Cardiac fibroblast (primary cell): ENCODE data around the gene C12orf50.
"Not testable (repeated sequence)": the region's sequence is repeated elsewhere in the genome, so short reads cannot be mapped to it uniquely, and the experiment has no call there.

Experiments used
- DNase-seq, 2 donors: peaks; one replicate each; pipeline versions ENCODE4 v3.0.0 to v3.0.0-alpha.2; 2010; ENCODE audit warnings: low read depth in 2 of 2
- H3K4me3 ChIP-seq, 2 donors: replicated peaks in 1 of 2; 1 replicate in 1 of 2; 2 replicates in 1 of 2; pipeline ENCODE4 v1.5.1; 2011; ENCODE audit warnings: low read depth in 2 of 2, low read length in 2 of 2, mild to moderate bottlenecking in 2 of 2, moderate library complexity in 1 of 2
- TF ChIP-seq, protein P1 (sequence below): IDR thresholded peaks from one replicate; pipeline ENCODE4 v1.5.1; 2011; ENCODE audit warnings: low read depth, mild to moderate bottlenecking, low read length, inconsistent platforms

C12orf50 gene

DNA sequence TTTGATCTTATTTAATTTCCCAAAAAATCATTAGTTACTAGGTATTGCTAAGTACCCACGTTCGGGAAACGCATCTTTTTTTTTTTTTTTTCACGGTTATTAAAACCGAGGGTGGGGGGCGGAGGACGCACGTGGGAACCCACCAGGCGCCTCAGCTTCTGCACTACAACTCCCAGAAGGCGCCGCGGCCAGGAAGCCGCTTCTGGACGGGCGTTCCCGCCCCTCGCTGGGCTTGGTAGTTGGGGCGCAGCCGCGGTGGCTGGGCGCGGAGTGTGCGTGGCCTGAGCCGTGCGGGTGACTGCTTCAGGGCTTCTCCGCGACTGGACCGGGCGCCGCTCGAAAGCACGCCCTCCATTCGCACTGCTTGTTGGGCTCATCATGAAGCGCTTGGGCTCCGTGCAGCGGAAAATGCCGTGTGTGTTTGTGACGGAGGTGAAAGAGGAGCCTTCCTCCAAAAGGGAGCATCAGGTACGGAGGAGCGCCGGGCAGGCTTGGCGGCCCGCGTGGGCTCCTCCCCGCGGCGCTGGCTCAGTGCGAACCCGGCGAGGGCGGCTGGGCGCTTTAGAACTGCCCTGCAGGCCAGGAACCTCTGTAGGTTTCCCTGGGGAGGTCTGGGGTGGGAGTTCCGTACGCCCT lies 6.2 kb upstream of the C12orf50 start:
- peak; percentile 85 to 86 for DNase-seq
- H3K4me3 ChIP-seq = peak overlapping the region; percentile 77 to 87
- TF ChIP-seq, protein P1, sequence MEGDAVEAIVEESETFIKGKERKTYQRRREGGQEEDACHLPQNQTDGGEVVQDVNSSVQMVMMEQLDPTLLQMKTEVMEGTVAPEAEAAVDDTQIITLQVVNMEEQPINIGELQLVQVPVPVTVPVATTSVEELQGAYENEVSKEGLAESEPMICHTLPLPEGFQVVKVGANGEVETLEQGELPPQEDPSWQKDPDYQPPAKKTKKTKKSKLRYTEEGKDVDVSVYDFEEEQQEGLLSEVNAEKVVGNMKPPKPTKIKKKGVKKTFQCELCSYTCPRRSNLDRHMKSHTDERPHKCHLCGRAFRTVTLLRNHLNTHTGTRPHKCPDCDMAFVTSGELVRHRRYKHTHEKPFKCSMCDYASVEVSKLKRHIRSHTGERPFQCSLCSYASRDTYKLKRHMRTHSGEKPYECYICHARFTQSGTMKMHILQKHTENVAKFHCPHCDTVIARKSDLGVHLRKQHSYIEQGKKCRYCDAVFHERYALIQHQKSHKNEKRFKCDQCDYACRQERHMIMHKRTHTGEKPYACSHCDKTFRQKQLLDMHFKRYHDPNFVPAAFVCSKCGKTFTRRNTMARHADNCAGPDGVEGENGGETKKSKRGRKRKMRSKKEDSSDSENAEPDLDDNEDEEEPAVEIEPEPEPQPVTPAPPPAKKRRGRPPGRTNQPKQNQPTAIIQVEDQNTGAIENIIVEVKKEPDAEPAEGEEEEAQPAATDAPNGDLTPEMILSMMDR = no peak

GRCh38 chr12:88031161-88031560 lies 2.0 kb upstream of the C12orf50 start:
- not testable (repeated sequence) for DNase-seq

DNA sequence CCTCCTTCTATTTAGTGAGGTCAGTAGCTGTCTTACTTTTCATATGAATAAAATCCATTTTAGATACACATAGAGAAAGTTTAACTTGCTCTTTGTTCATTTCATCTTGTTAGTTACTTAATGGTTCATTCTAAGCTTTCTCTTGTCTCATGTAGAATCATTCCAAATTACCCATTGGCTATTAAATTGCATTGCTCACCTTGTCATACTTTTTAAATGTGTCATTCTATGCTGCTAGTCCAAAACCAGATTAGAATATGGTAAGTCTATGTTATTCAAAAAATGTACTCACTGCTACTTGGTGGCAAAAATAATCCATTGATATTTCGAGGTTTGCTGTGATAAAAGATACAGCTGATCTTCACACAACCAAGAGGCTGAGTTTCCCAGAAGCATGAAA lies 3.0 kb downstream of the C12orf50 start:
- no peak for DNase-seq

More at GRCh38 chr12:88031161-88031560, 2.0 kb upstream of the C12orf50 start:
- not testable (repeated sequence) for H3K4me3 ChIP-seq

DNA sequence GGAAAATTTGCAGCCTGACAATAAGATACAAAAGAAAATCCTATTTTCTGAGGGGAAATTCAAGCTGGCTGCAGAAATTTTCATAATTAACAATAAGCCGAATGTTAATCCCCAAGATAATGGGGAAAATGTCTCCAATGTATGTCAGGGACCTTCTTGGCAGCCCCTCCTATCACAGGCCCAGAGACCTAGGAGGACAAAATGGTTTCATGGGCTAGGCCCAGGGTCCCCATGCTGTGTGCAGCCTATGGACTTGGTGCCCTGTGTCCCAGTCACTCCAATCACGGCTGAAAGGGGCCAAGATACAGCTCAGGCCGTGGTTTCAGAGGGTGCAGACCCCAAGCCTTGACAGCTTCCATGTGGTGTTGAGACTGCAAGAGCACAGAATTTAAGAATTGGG lies 11.2 kb downstream of the C12orf50 start:
- no peak for DNase-seq
- no peak overlapping the region for H3K4me3 ChIP-seq
- TF ChIP-seq, protein P1 = no peak

More for the DNA sequence above, 3.0 kb downstream of the C12orf50 start:
- TF ChIP-seq, protein P1 = no peak
- no peak overlapping the region for H3K4me3 ChIP-seq

GRCh38 chr12:88015825-88016224 lies 13.4 kb downstream of the C12orf50 start:
- TF ChIP-seq, protein P1 = no peak
- H3K4me3 ChIP-seq = no peak overlapping the region
- DNase-seq = no peak

DNA sequence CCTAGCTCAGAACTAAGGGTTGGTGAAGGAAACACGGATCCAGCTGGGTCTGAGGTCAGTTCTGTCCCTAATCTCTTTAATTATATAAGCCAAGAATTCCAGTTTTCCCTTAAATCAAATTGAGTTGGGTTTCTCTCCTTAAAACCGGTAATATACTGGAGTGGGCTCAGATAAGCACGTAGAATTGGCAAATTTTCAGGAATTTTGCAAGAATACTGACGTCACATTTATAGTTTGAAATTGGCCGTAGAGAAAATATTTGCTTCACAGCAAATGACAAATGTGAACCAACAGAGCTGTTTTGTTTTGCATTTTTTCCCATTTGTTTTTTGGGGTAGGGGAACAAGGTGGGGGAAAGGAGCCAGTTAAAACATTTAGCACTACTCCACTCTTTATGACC lies 17.4 kb downstream of the C12orf50 start:
- peak in 1 of 2 donors; percentile 58 for DNase-seq
- H3K4me3 ChIP-seq = no peak overlapping the region
- TF ChIP-seq, protein P1 = no peak

DNA sequence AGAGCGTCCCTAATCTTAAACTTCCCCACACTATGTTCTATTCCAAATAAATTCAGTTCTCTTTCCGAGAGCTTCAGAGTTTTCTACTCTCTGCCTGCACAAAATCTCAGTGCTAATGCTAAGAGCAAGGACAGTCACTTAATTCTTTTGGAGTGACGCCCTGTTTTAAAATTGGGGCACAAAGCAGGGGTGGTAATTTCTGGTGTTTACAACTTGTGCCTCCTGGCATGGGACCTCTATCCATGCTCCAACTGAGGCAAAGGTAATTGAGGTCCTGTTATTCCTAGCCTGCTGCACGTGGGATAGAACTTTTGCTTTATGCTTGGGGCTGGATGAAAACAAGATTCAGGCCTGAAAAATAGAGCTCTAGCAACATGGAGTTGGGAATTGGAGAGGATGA lies 22.9 kb downstream of the C12orf50 start:
- TF ChIP-seq, protein P1 = no peak
- H3K4me3 ChIP-seq = no peak overlapping the region
- no peak for DNase-seq
